Parathyroid adenoma (tissue), 2 donors: ENCODE results near the gene TBC1D2.

Source experiments
- H2AFZ ChIP-seq: fragments of 300-600 bp; sonication (generic); one replicate; pipeline ENCODE4 v1.7.0; 2017; ENCODE audit warnings: antibody characterized with exemption, mild to moderate bottlenecking
- H3K27ac ChIP-seq: fragments of 300-600 bp; sonication (generic); one replicate; pipeline ENCODE4 v1.7.0; 2017
- H3K27me3 ChIP-seq: fragments of 300-600 bp; sonication (generic); one replicate; pipeline ENCODE4 v1.7.0; 2017; ENCODE audit warnings: low read length; ENCODE audit not compliant: control insufficient read depth, insufficient read depth
- H3K36me3 ChIP-seq: fragments of 300-600 bp; sonication (generic); one replicate; pipeline ENCODE4 v1.7.0; 2017; ENCODE audit warnings: low read length; ENCODE audit not compliant: control insufficient read depth, insufficient read depth
- H3K4me1 ChIP-seq: fragments of 300-600 bp; sonication (generic); one replicate; pipeline ENCODE4 v1.7.0; 2017; ENCODE audit warnings: control low read depth
- H3K4me2 ChIP-seq: fragments of 300-600 bp; sonication (generic); one replicate; pipeline ENCODE4 v1.7.0; 2017; ENCODE audit warnings: low read length
- H3K4me3 ChIP-seq: fragments of 300-600 bp; sonication (generic); one replicate; pipeline ENCODE4 v1.7.0; 2017; ENCODE audit warnings: low read depth, low read length
- H3K79me2 ChIP-seq: fragments of 300-600 bp; sonication (generic); one replicate; pipeline ENCODE4 v1.7.0; 2017; ENCODE audit warnings: control low read depth
- H3K9ac ChIP-seq: fragments of 300-600 bp; sonication (generic); one replicate; pipeline ENCODE4 v1.7.0; 2017; ENCODE audit warnings: mild to moderate bottlenecking
- H3K9me3 ChIP-seq: fragments of 300-600 bp; sonication (generic); one replicate; pipeline ENCODE4 v1.7.0; 2017; ENCODE audit warnings: low read length; ENCODE audit not compliant: control insufficient read depth
- TF ChIP-seq, protein P1 (sequence below): fragments of 300-600 bp; sonication (generic); IDR thresholded peaks from one replicate; pipeline ENCODE4 v1.7.0; 2017; ENCODE audit warnings: antibody characterized with exemption, mild to moderate bottlenecking
- donor health status: primary hyperparathyroidism.

Gene TBC1D2

DNA sequence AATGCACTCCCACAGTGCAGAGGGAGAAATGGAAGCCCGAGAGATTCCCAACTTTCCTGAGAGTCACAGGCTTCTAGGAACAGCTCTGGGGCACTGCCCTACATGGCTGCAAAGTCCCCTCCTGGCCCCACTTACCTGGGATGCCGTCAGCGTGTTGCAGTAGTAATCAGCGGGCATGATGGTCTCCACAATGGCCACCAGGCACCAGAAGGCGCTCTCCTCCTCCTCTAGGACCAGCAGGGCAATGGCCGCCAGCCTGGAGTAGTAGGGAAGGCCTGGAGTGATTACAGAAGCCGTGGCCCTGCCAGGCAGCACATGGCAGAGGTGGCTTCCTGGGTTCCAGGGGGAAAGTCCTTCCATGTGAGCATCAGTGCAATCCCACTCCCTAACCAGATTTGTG, 52.3 kb downstream of the TBC1D2 start:
- H3K4me2 ChIP-seq: no peak overlapping the region
- H2AFZ ChIP-seq: no peak overlapping the region
- no peaks in the 10 kb centered on the region for H3K27me3 ChIP-seq
- H3K79me2 ChIP-seq: no peaks in the 10 kb centered on the region
- H3K9me3 ChIP-seq: no peaks in the 10 kb centered on the region
- H3K4me3 ChIP-seq: no peak overlapping the region
- H3K9ac ChIP-seq: no peak overlapping the region
- H3K4me1 ChIP-seq: no peaks in the 10 kb centered on the region
- TF ChIP-seq, protein P1, sequence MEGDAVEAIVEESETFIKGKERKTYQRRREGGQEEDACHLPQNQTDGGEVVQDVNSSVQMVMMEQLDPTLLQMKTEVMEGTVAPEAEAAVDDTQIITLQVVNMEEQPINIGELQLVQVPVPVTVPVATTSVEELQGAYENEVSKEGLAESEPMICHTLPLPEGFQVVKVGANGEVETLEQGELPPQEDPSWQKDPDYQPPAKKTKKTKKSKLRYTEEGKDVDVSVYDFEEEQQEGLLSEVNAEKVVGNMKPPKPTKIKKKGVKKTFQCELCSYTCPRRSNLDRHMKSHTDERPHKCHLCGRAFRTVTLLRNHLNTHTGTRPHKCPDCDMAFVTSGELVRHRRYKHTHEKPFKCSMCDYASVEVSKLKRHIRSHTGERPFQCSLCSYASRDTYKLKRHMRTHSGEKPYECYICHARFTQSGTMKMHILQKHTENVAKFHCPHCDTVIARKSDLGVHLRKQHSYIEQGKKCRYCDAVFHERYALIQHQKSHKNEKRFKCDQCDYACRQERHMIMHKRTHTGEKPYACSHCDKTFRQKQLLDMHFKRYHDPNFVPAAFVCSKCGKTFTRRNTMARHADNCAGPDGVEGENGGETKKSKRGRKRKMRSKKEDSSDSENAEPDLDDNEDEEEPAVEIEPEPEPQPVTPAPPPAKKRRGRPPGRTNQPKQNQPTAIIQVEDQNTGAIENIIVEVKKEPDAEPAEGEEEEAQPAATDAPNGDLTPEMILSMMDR: no peak
- H3K27ac ChIP-seq: no peak overlapping the region
- H3K36me3 ChIP-seq: no peaks in the 10 kb centered on the region

DNA sequence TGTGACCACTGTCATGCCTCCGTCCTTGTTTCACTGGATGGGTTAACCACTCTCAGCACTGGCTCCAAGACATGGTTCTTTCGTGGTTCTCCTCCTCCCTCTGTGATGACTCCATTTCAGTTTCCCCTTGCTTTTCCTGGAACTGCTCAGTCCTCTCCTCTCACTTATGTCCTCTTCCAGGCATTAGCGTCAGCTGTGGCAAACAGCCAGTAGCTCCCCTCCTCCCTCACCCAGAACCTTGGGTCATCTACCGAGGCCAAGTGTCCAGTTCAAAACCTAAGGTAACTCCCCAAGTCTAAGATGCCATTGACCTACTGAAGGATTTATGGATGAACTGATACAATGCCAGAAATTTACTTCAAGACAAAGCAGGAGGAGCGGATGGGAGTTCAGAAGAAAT, 53.2 kb downstream of the TBC1D2 start:
- H3K4me1 ChIP-seq: no peaks in the 10 kb centered on the region
- H3K27me3 ChIP-seq: no peaks in the 10 kb centered on the region
- no peaks in the 10 kb centered on the region for H3K9me3 ChIP-seq
- H3K79me2 ChIP-seq: no peaks in the 10 kb centered on the region
- H3K36me3 ChIP-seq: no peaks in the 10 kb centered on the region
- H2AFZ ChIP-seq: no peak overlapping the region
- H3K27ac ChIP-seq: no peak overlapping the region
- H3K4me3 ChIP-seq: no peak overlapping the region
- H3K4me2 ChIP-seq: no peak overlapping the region
- TF ChIP-seq, protein P1: no peak
- no peak overlapping the region for H3K9ac ChIP-seq

DNA sequence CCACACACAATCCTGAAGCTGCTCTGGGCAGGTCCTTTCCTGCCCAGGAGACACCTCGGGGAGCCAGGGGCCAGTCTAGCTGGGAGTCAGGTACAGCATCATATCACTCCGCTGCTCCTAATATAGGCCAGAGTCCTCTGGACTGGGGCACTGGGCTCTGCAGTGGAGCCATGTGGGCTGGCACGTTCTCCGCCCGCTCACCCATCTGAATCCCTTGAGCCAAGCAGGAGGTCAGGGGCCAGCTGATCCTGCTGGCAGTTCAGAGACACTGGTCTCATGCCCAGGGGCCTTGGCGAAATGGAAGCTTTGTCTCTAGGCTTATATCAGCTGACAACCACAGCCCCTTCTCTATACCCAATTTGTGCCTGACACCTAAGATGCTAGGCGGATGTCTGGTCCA, 53.7 kb downstream of the TBC1D2 start:
- Histone ChIP-seq H2AFZ (no peak overlapping the region), H3K4me1 (no peaks in the 10 kb centered on the region), H3K4me3 (no peak overlapping the region), H3K4me2 (no peak overlapping the region), H3K27me3 (no peaks in the 10 kb centered on the region), H3K9me3 (no peaks in the 10 kb centered on the region), H3K27ac (no peak overlapping the region), H3K79me2 (no peaks in the 10 kb centered on the region), H3K36me3 (no peaks in the 10 kb centered on the region), H3K9ac (no peak overlapping the region)
- TF ChIP-seq, protein P1: no peak

DNA sequence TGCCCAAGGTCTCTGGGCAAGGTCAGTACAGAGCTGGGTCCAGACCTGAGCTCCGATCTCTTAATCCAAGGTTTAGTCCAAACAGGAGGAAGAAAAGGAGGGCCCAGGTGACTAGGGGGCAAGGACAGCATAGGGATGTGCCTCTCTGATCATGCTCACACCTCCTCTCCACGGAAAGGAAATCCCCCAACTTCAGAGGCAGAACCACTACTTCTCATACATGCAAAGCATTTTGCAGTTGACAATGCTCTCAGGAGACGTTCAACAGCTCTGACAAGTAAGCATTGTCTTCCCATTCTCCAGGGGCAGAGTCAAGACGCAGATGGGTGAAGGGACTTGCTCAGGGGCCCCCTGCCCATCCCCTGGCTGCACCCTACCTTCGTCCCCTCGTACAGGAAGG, 54.3 kb downstream of the TBC1D2 start:
- no peaks in the 10 kb centered on the region for H3K36me3 ChIP-seq
- no peak overlapping the region for H2AFZ ChIP-seq
- no peak overlapping the region for H3K4me2 ChIP-seq
- no peaks in the 10 kb centered on the region for H3K79me2 ChIP-seq
- no peak overlapping the region for H3K27ac ChIP-seq
- H3K4me3 ChIP-seq: no peak overlapping the region
- no peaks in the 10 kb centered on the region for H3K4me1 ChIP-seq
- H3K9me3 ChIP-seq: no peaks in the 10 kb centered on the region
- no peaks in the 10 kb centered on the region for H3K27me3 ChIP-seq
- H3K9ac ChIP-seq: no peak overlapping the region
- TF ChIP-seq, protein P1: no peak

DNA sequence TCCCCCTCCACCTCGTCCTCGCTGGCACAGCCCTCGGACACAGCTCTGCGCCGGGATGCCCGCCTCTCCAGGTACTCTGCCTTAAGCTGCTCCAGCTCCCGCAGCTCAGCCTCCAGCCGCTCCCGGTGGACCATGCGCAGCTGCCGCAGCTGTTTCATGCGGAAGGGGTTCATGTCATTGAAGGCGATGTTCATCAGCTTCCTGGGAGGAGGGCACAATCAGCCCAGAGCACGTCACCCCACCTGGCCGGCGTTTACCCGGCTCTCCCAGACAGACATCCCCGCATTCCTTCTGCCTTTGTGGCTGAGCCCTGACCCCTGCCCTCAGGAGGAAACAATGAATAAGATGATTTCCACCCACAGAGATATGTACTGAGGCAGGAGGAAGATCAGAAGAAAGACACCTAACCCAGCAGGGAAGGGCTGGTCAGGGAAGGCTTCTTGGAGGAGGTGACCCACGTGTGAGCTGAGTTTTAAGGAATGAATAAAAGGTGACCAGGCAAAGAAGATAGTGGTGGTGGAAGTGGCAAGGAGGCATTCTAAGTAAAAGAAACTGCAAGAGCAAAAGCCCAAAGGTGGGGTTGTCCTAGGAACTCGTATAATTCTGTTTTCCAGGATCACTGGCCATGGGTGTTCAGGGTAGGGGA, 55.9 kb downstream of the TBC1D2 start:
- Histone ChIP-seq H3K4me2 (no peak overlapping the region), H2AFZ (no peak overlapping the region), H3K36me3 (no peaks in the 10 kb centered on the region), H3K9me3 (no peaks in the 10 kb centered on the region), H3K79me2 (no peaks in the 10 kb centered on the region), H3K27ac (no peak overlapping the region), H3K4me1 (no peaks in the 10 kb centered on the region), H3K4me3 (no peak overlapping the region), H3K27me3 (no peaks in the 10 kb centered on the region), H3K9ac (no peak overlapping the region)
- TF ChIP-seq, protein P1: no peak
